Activated T-cell treated with anti-CD3 and anti-CD28 coated beads for 48 hours (primary cell): Measurements from ENCODE around the gene ADCY7.

ENCODE experiments used
- DNase-seq: peaks from one replicate; pipeline ENCODE4 v3.0.0-alpha.2; 2020; ENCODE audit warnings: low read depth

The ADCY7 gene

DNA sequence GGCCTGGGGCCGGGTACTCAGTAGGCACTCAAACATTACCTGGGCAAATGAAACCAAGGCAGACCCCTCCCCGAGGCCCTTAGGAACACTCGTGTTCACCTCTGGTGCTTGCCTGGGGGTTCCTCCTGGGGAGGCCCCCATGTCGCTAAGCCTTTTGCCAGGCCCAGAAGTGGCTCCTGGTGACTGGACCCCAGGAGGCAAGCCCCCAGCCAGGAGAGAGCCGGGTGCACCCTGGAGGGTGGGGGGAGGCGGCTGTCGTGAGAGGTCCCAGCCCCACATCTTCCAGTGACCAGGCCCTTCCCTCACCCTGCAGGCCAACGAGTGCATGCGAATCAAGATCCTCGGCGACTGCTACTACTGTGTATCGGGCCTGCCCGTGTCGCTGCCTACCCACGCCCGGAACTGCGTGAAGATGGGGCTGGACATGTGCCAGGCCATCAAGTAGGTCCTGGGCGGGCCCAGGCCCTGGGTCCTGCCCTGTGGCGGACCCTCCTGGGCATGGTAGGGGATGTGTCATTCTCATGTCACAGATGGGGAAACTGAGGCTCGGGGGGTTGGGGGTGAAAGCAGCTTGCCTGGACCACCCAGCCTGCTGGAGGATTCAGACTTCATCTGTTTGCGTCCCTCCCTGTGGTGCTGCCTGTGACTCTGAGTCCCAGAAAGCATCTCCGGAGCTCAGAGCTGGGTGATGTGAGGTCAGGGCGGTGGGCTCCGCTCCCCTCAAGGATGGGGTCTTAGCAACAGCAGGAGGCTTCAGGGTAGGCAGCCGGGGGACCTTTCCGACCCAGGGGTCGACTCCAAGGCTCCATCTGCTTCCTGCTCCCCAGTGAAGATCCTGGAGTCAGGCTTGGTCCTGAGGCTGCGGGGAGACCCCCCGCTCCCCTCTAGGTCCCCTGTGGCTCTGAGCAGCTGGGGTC lies 32.5 kb downstream of the ADCY7 start:
- DNase-seq, result no peak

DNA sequence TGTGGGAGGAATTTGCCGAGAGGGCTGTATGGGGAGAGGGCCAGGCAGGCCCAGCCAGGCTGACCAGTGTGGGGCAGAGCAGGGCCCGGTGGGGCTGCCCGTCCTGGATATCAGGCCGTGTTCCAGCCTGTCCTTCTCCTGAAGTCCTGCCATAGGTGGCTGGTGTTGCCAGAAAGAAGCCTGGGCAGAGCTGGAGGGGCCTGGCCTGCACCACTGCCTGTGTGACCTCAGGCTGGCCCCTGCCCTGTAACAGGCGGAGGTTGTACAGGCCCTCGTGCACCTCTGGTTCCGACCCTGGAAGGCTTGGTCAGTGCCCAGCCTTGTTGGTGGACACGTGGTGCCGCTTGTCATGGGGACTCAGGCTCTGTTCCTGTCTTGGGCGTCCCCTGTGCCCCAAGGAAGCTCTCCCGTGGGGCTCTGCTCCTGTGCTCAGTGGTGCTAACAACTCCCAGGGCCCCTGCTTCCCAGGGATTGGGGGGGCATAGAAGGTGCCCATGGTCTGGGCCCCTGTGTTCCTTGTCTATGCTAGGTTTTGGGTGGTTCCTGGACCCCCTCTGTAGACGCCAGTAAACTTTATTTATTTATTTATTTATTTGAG lies 33.3 kb downstream of the ADCY7 start:
- DNase-seq, result no peak

DNA sequence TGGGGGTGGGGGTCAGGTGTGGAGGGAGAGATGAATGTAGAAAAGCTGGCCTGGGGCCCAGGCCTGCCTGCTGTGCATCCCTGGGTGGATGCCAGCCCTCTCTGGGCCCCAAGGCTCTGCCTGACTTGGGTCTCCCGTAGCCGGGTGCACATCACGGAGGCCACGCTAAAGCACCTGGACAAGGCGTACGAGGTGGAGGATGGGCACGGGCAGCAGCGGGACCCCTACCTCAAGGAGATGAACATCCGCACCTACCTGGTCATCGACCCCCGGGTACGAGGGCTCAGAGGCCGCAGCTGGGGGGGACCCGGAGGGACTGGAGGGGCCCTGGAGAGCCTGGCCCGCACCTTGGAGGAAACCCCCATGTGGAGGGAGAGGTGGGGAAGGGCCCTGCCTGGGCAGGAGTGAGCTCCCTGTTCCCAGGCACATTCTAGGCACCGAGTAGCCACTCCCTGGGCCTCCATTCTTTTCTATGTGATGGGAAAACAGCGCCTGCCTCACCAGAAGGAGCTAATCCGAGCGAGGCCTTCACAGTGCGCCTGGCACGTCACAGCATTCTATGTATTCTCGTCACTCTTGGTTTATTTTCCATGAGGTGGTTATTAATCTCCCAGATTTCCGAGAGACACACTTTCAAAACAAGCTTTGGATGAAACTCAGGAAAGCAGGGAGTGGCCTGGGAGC lies 34.7 kb downstream of the ADCY7 start:
- DNase-seq, result no peak

DNA sequence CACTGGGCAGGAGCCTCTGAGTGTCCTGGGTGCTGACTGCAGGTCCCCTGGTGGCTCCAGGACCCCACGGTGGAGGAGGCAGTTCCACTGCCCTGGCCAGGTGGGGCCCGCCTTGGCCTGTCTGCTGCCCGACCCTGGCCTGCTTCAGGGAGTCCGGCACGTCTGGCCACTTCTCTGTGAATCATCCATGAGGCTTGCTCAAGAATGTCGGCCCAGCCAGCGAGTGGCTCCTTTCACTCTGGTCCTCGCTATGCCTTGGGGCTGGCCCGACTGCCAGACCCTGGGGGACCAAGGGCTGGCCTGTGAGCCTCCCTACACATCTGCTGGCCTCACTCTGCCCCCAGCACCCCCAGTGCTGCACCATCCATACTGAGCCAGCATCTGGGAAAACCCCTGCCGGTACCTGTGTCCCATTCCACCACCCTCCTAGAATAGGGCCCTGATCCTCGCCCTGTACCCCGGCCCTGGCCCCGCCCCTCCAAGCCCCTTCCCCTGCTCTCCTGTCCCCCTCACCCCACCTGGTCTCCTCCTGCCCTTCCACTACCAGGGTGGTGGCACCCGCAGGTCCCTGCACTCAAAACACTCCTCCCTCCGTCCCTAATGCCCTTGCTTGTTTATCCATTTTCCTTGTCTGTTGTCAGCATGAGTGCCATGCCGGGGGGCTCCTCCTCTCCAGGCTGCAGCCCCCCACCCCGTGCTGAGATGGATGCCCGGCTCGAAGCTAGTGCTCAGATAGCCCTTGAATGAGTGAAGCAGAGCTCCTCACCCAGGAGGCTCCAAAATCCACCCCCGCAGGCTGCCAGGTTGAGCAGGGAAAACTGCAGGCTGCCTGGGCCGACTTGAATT lies 35.5 kb downstream of the ADCY7 start:
- DNase-seq, result no peak

DNA sequence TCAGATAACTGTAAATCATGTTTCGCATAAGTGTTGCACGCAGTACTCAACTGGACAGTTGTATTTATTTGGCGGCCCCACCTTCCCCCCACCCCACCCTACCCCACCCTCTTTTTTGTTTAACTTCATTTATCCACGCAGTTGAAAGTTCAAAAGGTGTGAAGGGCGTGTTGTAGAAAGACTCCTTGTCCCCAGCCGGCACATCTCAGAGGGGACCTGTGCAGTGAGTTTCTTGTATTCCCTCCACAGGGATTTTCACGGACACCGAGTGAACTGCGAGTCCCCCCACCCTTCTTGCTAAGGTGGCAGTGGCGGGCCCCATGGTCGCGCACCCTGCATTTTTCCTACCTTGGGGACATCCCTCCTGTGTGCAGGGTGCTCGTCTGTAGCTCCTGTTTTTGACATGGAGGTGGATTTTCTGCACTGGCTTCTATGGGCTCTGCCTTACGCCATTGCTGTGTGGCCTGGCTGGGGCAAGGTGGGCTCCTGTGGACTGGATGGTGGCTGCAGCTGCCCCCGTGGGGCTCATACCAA lies 36.2 kb downstream of the ADCY7 start:
- DNase-seq, result no peak

DNA sequence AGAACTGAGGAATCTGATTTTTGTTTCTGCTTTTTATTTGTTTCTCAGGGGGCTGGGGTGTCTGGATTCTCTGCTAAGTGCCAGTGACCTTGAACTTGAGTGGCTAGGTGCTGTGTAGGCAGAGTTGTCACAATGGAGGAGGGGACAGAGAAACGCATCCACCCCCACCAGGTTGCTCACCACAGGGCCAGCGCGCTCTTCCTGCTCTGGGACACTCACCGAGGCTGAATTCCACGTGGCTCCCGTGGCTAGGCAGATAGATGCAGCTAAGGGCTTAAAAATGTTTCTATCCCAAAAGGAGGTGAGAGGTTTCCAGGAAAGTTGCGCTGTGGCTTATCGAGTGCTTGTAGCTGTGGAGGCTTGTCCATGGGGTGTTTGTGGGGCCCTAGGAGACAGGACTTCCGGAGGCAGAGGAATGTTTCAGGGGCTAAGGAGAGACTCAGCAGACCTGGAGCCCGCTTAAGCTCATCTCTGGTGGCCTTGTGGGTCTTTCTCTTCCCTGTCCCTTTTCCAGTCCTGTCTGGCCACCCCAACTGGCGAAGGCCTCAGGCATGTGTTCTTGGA lies 36.8 kb downstream of the ADCY7 start:
- DNase-seq, result no peak

DNA sequence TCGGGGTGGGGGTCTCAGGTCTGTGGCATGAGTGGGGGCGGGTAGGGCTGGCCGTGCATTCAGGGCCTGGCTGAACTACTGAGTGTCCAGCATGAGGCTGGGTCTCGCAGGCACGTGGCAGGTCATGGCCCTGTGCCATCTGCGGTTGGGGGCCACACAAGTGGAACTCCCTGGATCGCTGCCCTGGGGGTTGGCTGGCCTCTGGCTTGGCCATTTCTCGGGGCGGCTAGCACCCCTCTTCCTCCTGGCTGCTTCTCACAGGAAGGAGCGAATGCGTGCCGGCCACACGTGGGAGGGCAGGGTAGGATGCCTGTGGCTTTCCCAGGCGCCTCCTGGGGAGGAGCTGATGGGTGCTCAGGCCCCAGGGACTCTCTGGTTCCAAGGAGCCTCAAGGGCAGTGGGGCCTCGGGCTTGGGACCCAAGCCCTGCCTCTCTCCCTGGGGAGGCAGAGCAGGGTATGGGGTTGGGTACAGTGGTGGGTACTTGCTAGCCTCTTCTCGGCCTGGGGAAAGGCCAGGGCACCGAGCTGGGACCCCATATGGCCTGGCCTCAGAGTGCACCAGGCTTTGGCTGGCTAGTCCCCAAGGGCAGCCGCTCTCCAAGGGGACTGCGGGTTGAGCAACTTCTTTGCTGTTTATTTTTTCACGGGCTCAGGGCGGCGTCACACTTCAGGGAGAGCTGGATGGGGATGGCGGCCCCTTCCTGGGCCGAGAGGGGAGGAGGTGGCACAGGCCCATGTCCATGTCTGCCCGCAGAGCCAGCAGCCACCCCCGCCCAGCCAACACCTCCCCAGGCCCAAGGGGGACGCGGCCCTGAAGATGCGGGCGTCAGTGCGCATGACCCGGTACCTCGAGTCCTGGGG lies 37.5 kb downstream of the ADCY7 start:
- no peak for DNase-seq

DNA sequence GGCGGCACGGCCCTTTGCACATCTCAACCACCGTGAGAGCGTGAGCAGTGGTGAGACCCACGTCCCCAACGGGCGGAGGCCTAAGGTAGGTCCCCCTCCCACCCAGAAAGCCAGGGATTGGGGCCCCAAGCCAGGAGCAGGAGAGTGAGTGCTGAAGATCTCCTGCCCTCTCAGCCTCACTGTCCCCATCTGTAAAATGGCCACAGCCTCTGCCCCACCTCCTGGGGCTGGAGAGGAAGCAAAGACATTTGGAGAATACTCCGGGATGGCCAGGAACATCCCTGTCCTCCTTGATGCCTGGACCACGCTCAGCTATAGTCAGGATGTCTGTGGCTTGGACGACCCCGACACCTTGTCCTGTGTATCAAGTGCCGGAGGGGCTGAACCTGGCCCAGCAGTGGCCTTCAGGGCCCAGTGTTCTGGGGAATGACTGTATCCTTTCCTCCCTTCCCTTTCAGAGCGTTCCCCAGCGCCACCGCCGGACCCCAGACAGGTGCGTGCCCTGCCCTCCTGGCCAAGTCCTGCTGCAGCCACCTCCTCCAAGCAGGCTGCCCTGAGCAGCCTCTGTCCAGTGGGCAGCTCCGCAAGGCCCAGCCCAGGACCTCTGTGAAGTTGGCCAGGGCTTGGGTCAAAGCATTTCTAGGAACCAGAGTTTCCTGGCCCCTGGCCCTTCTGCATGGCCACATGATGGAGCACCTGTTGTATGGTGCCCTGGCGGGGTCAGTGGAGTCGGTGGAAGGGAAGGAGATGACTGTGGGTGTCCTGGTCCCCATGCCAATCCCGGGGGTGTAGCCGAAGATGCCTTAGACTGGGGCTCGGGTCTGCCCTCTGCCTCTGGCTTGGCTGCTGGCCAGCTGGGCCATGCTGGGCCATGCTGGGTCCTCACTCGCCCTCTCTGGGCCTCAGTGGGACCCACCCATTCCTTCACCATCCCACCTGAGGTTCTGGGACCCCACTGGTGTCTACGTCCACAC lies 38.4 kb downstream of the ADCY7 start:
- no peak for DNase-seq

DNA sequence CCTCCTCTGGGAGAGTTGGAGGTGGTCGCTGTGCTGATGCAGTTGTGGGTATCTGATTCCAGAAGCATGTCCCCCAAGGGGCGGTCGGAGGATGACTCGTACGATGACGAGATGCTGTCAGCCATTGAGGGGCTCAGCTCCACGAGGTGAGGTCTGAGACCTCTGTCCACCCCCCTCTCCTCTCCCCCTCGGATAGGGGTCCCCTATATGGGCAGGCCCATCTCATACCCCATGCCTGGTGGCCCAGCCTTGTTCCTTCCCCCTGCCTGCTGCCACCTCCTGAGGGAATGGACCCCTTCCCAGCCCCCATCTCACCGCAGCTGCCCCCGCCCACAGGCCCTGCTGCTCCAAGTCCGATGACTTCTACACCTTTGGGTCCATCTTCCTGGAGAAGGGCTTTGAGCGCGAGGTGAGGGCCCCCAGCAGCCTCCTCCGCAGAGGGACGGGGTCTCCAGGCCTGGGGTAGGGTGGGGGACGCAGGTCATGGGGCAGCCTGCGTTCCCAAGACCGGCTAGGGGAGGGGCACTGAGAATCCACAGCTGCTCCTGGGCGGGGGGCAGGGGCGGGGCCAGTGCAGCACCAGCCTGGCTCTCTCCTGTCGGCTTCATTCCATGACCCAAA lies 39.2 kb downstream of the ADCY7 start:
- no peak for DNase-seq

DNA sequence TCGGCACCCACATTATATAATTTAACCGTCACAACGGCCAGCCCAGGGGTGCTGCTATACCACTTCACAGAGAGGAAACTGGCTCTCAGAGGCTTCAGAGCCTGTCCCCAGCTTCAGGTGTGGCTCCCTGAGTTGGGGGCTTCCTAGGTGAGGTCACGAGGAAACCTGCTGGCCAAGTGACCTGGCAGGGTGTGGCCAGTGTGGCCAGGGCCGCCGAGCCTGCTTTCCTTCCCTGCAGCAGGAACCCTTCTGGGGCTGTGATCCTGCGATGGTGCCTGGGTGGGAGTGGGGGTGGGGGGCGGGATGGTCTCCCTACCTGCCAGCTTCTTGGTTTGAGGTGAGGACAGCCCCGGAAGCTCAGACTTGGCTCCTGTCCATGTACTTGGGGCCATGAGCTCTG lies 39.9 kb downstream of the ADCY7 start:
- DNase-seq, result no peak

DNA sequence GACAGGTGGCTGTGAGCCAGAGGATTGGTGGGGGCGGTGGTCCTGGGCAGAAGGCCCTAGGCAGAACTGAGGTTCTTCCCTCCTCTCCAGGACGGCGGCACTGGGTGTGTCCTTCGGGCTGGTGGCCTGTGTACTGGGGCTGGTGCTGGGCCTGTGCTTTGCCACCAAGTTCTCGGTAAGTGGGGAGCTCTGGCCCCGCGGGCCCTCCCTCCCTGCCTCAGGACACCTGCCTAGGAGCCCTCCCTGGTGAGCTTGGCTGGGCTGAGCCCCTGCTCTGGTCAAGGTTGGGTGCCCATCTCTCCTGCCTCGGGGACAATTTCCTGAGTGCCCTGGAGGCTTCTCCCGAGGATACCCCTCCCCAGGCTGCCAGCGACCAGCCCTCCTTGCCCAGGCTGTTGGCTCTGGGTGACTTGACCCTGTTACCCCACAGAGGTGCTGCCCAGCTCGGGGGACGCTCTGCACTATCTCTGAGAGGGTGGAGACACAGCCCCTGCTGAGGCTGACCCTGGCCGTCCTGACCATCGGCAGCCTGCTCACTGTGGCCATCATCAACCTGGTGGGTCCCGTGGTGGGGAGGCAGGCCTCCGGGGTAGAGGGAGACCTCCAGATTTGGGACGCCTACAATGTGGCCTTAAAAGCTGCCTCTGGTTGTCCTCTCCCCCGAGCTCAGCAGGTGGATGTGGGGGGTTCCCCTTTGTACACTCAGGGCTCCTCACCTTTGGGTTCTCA lies 42.0 kb downstream of the ADCY7 start:
- no peak for DNase-seq

DNA sequence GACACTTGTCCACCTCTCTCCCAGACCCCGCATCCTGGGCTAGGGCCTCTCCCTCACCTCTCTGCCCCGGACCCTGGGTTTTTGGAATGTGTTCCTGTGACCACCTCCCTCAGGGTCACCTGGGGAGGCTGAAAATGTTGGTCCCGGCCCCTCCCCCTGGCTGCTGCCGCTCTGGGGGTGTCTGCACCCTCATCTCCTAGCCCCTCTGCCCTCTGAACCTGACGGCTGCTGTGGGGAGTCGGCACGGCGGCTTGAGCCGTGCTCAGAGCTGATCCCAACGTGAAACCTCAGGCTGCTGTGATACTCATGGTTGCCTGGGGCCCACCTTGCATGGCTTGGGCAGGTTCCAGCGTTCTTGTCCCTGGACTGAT lies 42.8 kb downstream of the ADCY7 start:
- DNase-seq, result no peak

DNA sequence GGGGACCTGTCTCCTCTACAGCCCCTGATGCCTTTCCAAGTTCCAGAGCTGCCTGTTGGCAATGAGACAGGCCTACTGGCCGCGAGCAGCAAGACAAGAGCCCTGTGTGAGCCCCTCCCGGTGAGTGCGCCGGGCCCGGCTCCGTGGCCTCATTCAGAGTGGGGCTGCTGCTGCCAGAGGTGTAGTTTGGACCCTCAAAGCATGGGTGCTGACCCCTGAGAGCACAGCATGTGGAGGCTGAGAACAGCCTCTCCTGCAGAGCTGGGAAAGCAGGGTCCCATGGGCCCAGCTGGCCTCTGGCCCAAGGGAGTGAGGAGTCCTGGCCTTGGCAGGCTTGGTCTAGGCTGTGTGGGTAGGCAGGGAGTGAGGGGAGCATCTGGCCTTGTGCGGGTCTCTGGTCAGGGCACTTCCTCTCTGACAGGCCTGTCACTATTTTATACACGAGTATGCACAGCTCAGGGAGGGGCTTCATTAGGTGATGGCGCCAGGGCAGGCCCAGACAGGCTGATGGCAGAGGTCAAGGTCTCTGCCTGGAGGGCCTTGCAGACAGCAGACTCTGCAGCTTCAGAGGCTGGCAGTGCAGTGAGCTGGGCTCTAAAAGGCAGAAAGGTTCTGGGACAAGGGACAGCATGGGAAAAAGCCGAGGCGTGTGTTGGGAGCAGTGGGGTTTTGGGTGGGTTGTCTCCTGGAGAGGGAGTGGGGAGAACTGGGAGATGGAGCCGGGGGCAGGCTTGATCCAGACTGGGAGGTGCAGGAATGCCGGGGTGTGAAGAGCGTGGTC lies 43.4 kb downstream of the ADCY7 start:
- no peak for DNase-seq

DNA sequence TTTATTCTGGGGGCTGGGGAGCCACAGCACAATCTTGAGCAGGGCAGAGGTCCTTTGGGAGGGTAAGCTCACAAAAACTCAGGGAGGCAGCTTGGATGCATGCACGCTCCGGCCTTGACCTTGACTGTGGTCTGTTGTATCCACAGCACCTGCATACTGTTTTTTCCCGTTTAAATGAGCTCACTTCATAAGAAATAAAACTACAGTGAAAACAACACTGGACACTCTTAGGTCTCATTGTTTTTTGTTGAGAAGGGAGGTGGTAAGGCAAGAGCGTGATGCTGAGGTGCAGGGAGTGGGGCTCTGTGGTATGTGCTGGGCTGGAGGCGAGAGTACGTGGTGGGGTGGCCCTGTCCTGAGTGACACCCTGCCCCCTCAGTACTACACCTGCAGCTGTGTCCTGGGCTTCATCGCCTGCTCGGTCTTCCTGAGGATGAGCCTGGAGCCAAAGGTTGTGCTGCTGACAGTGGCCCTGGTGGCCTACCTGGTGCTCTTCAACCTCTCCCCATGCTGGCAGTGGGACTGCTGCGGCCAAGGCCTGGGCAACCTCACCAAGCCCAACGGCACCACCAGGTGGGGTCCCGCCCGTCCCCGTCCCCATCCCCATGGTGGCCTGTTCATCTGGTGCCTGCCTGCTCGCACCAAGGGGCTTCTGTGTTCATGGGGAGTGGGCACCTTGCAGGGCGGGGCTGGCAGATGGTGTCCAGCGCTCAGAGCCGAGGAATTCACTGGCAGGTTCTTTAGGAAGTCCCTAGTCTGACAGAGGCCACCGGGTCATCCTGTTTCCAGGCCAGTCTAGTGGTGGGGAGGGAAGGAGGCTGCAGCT lies 44.2 kb downstream of the ADCY7 start:
- DNase-seq, result no peak

DNA sequence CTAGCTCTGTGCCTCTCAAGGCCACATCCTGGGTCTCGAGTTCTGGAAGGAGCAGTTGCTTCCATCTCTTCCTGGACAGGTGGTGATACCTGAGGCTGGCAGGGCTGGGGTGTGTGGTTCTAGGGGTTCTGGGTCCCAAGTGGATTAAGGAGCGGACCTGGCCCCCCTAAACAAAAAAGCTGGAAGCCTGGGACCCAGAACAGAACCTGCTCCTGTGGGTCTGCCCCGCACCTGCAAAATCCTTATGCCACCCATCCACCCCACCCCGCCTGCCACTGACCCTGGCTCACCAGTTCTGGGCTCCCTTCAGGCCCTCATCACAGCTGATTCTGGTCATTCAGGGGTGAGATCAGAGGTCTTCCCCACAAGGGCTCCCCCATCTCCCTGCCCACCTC lies 44.8 kb downstream of the ADCY7 start:
- no peak for DNase-seq

DNA sequence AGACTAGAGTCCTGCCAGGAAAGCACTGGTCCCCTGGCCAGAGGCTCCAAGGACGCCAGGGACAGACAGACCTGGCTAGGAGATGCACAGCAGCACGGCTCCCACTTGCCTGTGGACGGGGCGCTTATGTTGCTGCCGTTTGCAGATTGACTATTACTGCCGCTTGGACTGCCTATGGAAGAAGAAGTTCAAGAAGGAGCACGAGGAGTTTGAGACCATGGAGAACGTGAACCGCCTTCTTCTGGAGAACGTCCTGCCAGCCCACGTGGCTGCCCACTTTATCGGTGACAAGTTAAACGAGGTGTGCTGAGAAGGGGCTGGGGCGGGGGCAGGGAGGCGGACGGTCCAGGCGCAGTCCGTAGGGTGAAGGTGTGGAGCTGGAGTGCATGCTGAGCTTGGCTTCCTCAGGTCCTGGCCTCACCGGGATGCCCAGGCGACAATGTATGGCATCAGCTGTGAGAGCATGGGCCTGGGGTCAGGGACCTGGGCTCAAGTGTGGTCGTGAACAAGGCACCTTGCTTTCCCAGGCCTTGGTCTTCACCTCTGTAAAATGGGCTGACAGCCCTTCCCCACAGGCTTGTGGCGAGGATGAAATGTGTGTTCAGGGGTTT lies 45.6 kb downstream of the ADCY7 start:
- DNase-seq, result no peak
